Muscle of leg (tissue), 11 donors: ENCODE data around the gene ARHGAP26. TPM values are rescaled to one million over a fixed set of nuclear protein-coding genes. Genes with fewer than 3 reads are reported as not detected.

Experiments used
- DNase-seq: peaks from one replicate; pipeline ENCODE4 v3.0.0; 2013
- H3K27ac ChIP-seq: one replicate; pipeline ENCODE4 v1.5.1; 2013; ENCODE audit warnings: mild to moderate bottlenecking, low read length, control low read depth
- H3K27me3 ChIP-seq: one replicate; pipeline ENCODE4 v1.6.1; 2013; ENCODE audit warnings: low read length; ENCODE audit not compliant: control insufficient read depth, insufficient read depth
- H3K36me3 ChIP-seq: one replicate; pipeline ENCODE4 v1.6.1; 2013; ENCODE audit warnings: low read length; ENCODE audit not compliant: control insufficient read depth, insufficient read depth
- H3K4me1 ChIP-seq: one replicate; pipeline ENCODE4 v1.6.1; 2013; ENCODE audit warnings: low read length; ENCODE audit not compliant: control insufficient read depth, insufficient read depth
- H3K4me3 ChIP-seq: one replicate; pipeline ENCODE4 v1.5.1; 2013; ENCODE audit warnings: low read length, control low read depth
- H3K9me3 ChIP-seq: replicated peaks from 2 replicates; pipeline ENCODE4 v1.6.1; 2013; ENCODE audit warnings: low read depth, low read length; ENCODE audit not compliant: control insufficient read depth
- WGBS: methylation state at CpG from one replicate; pipeline ENCODE4 v1.1.5; 2013; ENCODE audit warnings: missing lambda C conversion rate; ENCODE audit not compliant: insufficient coverage; 5-methylcytosine and 5-hydroxymethylcytosine counted together
- polyA plus RNA-seq, 8 donors: library from polyadenylated mRNA; unstranded; fragments of 120-200 nt; gene quantifications; one replicate each; pipeline versions ENCODE4 v1.2.1 to v1.2.3, GENCODE V29; 2013; ENCODE audit warnings: inconsistent platforms in 1 of 8, low replicate concordance in 1 of 8; ENCODE audit not compliant: insufficient read length in 8 of 8, insufficient read depth in 1 of 8
- total RNA-seq: library from RNA; stranded (reverse); fragments of 120-200 nt; gene quantifications from one replicate; pipeline ENCODE4 v1.2.4, GENCODE V29; 2013

Gene ARHGAP26
- total and polyA plus RNA-seq, 9 donors = 10.4 to 17.1 (median 13.2) TPM

GRCh38 chr5:143064218-143064641, 294.1 kb downstream of the ARHGAP26 start:
- peak overlapping the region; percentile 79 for H3K27ac ChIP-seq
- no peaks in the 10 kb centered on the region for H3K9me3 ChIP-seq
- no peaks in the 10 kb centered on the region for H3K27me3 ChIP-seq
- DNase-seq = peak; percentile 92
- peaks cover 6% of the 10 kb centered on the region for H3K36me3 ChIP-seq
- WGBS = 60% methylated on average over 1 of the region's 5 CpGs
- H3K4me3 ChIP-seq = no peak overlapping the region
- peaks cover 44% of the 10 kb centered on the region for H3K4me1 ChIP-seq

GRCh38 chr5:143064676-143065075, 294.5 kb downstream of the ARHGAP26 start:
- Histone ChIP-seq H3K27ac (peak overlapping the region; percentile 79), H3K36me3 (peaks cover 8% of the 10 kb centered on the region), H3K9me3 (no peaks in the 10 kb centered on the region), H3K4me3 (no peak overlapping the region), H3K27me3 (no peaks in the 10 kb centered on the region), H3K4me1 (peaks cover 42% of the 10 kb centered on the region)
- peak; percentile 59 for DNase-seq
- WGBS = no CpG with 5 or more reads among the region's 2 CpGs

- Histone ChIP-seq H3K27me3 (no peaks in the 10 kb centered on the region), H3K4me1 (peaks cover 42% of the 10 kb centered on the region), H3K4me3 (no peak overlapping the region), H3K36me3 (peaks cover 8% of the 10 kb centered on the region), H3K27ac (peak overlapping the region; percentile 79), H3K9me3 (no peaks in the 10 kb centered on the region)
- DNase-seq = no peak
- WGBS = 80% methylated on average over 1 of the region's 10 CpGs
Observed at GRCh38 chr5:143065185-143065965, 295.2 kb downstream of the ARHGAP26 start.

GRCh38 chr5:143065996-143066522, 295.9 kb downstream of the ARHGAP26 start:
- WGBS = 80% methylated on average over 1 of the region's 7 CpGs
- H3K4me3 ChIP-seq = no peak overlapping the region
- H3K27me3 ChIP-seq = no peaks in the 10 kb centered on the region
- H3K9me3 ChIP-seq = peaks cover 2% of the 10 kb centered on the region
- DNase-seq = no peak
- peaks cover 8% of the 10 kb centered on the region for H3K36me3 ChIP-seq
- peak overlapping the region; percentile 71 for H3K27ac ChIP-seq
- peaks cover 40% of the 10 kb centered on the region for H3K4me1 ChIP-seq

- DNase-seq = peak; percentile 90
- peaks cover 8% of the 10 kb centered on the region for H3K36me3 ChIP-seq
- peaks cover 2% of the 10 kb centered on the region for H3K9me3 ChIP-seq
- H3K4me3 ChIP-seq = no peak overlapping the region
- WGBS = no CpG with 5 or more reads among the region's 8 CpGs
- peaks cover 40% of the 10 kb centered on the region for H3K4me1 ChIP-seq
- no peaks in the 10 kb centered on the region for H3K27me3 ChIP-seq
- H3K27ac ChIP-seq = peak overlapping the region; percentile 71
Observed at GRCh38 chr5:143066556-143067281, 296.5 kb downstream of the ARHGAP26 start.

DNA sequence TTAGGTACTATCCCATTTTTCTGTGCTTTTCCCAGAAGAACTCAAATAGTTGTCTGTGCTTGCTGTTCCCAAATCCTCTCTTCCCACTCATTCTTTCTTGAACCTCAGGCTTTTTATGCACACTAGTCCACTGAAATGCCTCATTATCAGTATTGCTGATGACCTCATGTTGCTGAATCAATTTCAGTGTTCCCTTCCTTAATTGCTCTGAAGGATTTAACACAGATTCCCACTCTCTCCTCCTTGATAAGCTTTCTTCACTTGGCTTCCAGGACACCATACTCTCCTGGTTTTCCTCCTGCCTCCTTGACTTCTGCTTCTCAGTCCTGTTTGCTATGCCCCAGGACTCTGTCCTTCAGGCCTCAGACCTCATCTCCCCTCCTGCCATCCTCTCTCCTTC, 298.5 kb downstream of the ARHGAP26 start:
- Histone ChIP-seq H3K4me3 (no peak overlapping the region), H3K9me3 (peaks cover 2% of the 10 kb centered on the region), H3K27me3 (no peaks in the 10 kb centered on the region), H3K27ac (no peak overlapping the region), H3K36me3 (peaks cover 8% of the 10 kb centered on the region), H3K4me1 (peaks cover 30% of the 10 kb centered on the region)
- no peak for DNase-seq

DNA sequence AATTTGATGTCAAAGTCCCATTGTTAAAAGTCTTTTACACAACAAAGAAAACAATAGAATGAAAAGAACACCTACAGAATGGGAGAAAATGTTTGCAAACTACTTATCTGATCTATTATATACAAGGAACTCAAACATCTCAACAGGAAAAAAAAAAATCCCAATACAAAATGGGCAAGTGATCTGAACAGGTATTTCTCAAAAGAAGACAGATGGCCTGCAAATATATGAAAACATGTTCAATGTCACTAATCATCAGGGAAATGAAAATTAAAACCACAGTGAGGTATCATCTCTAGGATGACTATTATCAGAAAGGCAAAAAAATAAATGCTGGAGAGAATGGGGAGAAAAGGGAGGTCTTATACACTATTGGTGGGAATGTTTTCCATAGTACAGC, 301.8 kb downstream of the ARHGAP26 start:
- no peak for DNase-seq
- Histone ChIP-seq H3K4me1 (peaks cover 6% of the 10 kb centered on the region), H3K4me3 (no peak overlapping the region), H3K27me3 (no peaks in the 10 kb centered on the region), H3K27ac (no peak overlapping the region), H3K9me3 (peaks cover 2% of the 10 kb centered on the region), H3K36me3 (peaks cover 8% of the 10 kb centered on the region)

DNA sequence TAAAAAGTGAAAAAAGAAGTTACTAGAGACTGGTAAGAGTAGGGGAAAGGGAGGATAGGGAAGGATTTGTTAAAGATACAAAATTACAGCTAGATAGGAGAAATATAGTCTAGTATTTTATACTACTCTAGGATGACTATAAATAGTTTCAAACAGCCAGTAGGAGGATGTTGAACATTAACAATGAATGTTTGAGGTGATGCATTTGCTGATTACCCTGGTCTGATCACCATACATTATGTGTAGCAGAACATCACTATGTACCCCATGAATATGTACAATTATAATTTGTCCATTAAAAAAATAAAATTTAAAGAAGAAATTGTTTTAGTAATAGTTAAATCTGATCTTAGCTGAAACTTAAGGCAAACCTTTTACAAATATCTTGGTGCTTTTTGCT, 302.6 kb downstream of the ARHGAP26 start:
- no peaks in the 10 kb centered on the region for H3K27me3 ChIP-seq
- H3K4me3 ChIP-seq = no peak overlapping the region
- H3K4me1 ChIP-seq = peaks cover 5% of the 10 kb centered on the region
- H3K9me3 ChIP-seq = peaks cover 2% of the 10 kb centered on the region
- peaks cover 8% of the 10 kb centered on the region for H3K36me3 ChIP-seq
- no peak overlapping the region for H3K27ac ChIP-seq
- no peak for DNase-seq

- Histone ChIP-seq H3K27ac (no peak overlapping the region), H3K27me3 (no peaks in the 10 kb centered on the region), H3K4me1 (peaks cover 11% of the 10 kb centered on the region), H3K9me3 (peaks cover 2% of the 10 kb centered on the region), H3K4me3 (no peak overlapping the region), H3K36me3 (peaks cover 6% of the 10 kb centered on the region)
- WGBS = 87% methylated on average over 2 of the region's 3 CpGs
- DNase-seq = no peak
Observed at GRCh38 chr5:143073766-143074165, 303.6 kb downstream of the ARHGAP26 start.

DNA sequence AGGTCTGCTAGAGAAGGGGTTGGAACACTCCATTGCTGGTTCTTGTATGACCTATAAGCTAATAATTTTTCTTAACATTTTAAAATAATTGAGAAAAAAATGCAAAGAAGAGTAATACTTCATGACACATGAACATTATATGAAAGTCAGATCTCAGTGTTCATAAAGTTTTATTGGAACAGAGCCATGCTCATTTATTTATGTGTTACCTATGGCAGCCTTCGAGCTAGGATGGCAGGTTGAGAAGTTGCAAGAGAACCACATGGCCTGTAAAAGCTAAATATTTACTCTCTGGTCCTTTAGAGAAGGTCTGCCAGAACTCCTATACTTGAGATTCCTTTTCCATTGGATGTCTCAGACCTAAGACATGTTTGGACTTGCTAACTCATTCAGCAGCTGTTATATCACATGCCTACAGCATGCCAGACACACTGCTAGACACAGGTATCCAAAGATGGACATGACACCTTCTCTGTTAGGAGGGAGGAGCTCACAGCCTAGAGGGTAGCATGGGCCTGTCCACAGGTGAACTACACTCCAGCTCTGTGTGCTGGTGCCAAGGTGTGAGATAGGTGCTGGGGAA, 304.3 kb downstream of the ARHGAP26 start:
- no CpG with 5 or more reads among the region's 1 CpG for WGBS
- H3K4me3 ChIP-seq = no peak overlapping the region
- H3K36me3 ChIP-seq = no peaks in the 10 kb centered on the region
- H3K9me3 ChIP-seq = peaks cover 2% of the 10 kb centered on the region
- H3K27ac ChIP-seq = no peak overlapping the region
- peaks cover 11% of the 10 kb centered on the region for H3K4me1 ChIP-seq
- DNase-seq = no peak
- no peaks in the 10 kb centered on the region for H3K27me3 ChIP-seq
